Panc1 (cell line): ENCODE measurements around the gene KMT2C. TPM values are rescaled to one million over a fixed set of nuclear protein-coding genes. Genes with fewer than 3 reads are reported as not detected.
A peak's percentile ranks its signal among the peaks of the same experiment; 100 is the strongest.

Experiments used
- ATAC-seq: fragments of 200-7000 bp; cut with Tn5 transposase; 2 replicates; pipeline ENCODE4 v1.9.1; 2020; ENCODE audit warnings: mild to moderate bottlenecking, moderate library complexity
- BruUV-seq: library from RNA; stranded (reverse); fragments of 400-500 nt; replicated peaks from 2 replicates; lab custom pipeline; 2021; lab: Mats Ljungman, UMichigan
- CTCF ChIA-PET: fragments of 300-600 bp; sonication (Branson Sonifier 250); formaldehyde crosslinking; loops from one replicate; lab custom pipeline; 2022; ENCODE audit warnings: antibody characterized with exemption; lab: Charles Lee
- POLR2A ChIA-PET: fragments of 300-600 bp; sonication (Branson Sonifier 250); formaldehyde crosslinking; loops from one replicate; lab custom pipeline; 2022; ENCODE audit warnings: antibody characterized with exemption; lab: Charles Lee
- DNase-seq: peaks from one replicate; pipeline ENCODE4 v3.0.0-alpha.2; 2010; ENCODE audit warnings: low read depth, low spot score
- H3K27ac ChIP-seq: 2 replicates; pipeline ENCODE4 v1.5.1; 2011; ENCODE audit warnings: mild to moderate bottlenecking, low read length, inconsistent platforms
- H3K27me3 ChIP-seq: fragments of 200-500 bp; sonication (Bioruptor generic); 2 replicates; pipeline ENCODE4 v1.6.0; 2014; ENCODE audit warnings: low read length, inconsistent platforms; ENCODE audit not compliant: control insufficient read depth, insufficient read depth
- H3K36me3 ChIP-seq: fragments of 200-500 bp; sonication (Bioruptor generic); 2 replicates; pipeline ENCODE4 v1.5.1; 2014; ENCODE audit warnings: inconsistent platforms, mild to moderate bottlenecking, low read length, moderate library complexity; ENCODE audit not compliant: control insufficient read depth, insufficient read depth
- H3K4me1 ChIP-seq: 2 replicates; pipeline ENCODE4 v1.5.1; 2011; ENCODE audit warnings: inconsistent platforms, mild to moderate bottlenecking, low read length, moderate library complexity; ENCODE audit not compliant: control insufficient read depth, insufficient read depth
- H3K4me3 ChIP-seq, 2 experiments: 2 replicates each; pipeline ENCODE4 v1.5.1; 2011 to 2012; ENCODE audit warnings: low read depth in 2 of 2, low read length in 2 of 2, mild to moderate bottlenecking in 2 of 2, inconsistent platforms in 1 of 2, moderate library complexity in 1 of 2
- H3K9me3 ChIP-seq: fragments of 200-500 bp; sonication (Bioruptor generic); 2 replicates; pipeline ENCODE4 v1.5.1; 2014; ENCODE audit warnings: low read depth, mild to moderate bottlenecking, inconsistent platforms, low read length, moderate library complexity; ENCODE audit not compliant: control insufficient read depth, insufficient read depth
- CTCF ChIP-seq: fragments of 450-650 bp; IDR thresholded peaks from 2 replicates; pipeline ENCODE4 v1.5.1; 2017; ENCODE audit warnings: mild to moderate bottlenecking
- POLR2AphosphoS5 ChIP-seq: IDR thresholded peaks from 2 replicates; pipeline ENCODE4 v1.6.1; 2012; ENCODE audit warnings: mild to moderate bottlenecking, low read depth, low read length, moderate library complexity
- REST ChIP-seq, 2 experiments: IDR thresholded peaks; 2 replicates each; pipeline ENCODE4 v1.6.1; 2011 to 2012; ENCODE audit warnings: low read depth in 2 of 2, control low read depth in 1 of 2, low read length in 1 of 2, mild to moderate bottlenecking in 1 of 2, moderate library complexity in 1 of 2; ENCODE audit not compliant: insufficient read depth in 1 of 2
- SIN3A ChIP-seq: IDR thresholded peaks from 2 replicates; pipeline ENCODE4 v1.6.1; 2012; ENCODE audit warnings: low read depth, mild to moderate bottlenecking, low read length, moderate library complexity, borderline replicate concordance; ENCODE audit not compliant: insufficient read depth
- TCF7L2 ChIP-seq: IDR thresholded peaks from 2 replicates; pipeline ENCODE4 v1.6.1; 2011; ENCODE audit warnings: mild to moderate bottlenecking, low read depth, low read length, inconsistent platforms
- in situ Hi-C: cut with HindIII; loops from 2 replicates; pipeline ENCODE4 v1.10.0; 2016; ENCODE audit warnings: low sequenced_read_pairs, low pct_unique_long_range_greater_than_20kb
- intact Hi-C: fragments of 100-400 bp; cut with micrococcal nuclease; formaldehyde crosslinking; loops from one replicate; pipeline ENCODE4 v1.10.0; 2022; ENCODE audit not compliant: unreplicated experiment
- total RNA-seq: library from RNA; stranded (reverse); gene quantifications from one replicate; pipeline ENCODE4 v1.2.1, GENCODE V29; 2021; ENCODE audit not compliant: unreplicated experiment

Gene KMT2C
- total RNA-seq, 1 experiment from 2014 or later = 42.5 TPM

- no peak overlapping the region for H3K27ac ChIP-seq
- H3K9me3 ChIP-seq = no peaks in the 10 kb centered on the region
- in situ Hi-C loops = no loop called here
- ChIA-PET CTCF (interaction anchor here (0.5 to 1.9 kb wide), 4 partner anchors 48 to 365 kb away, joined by 3 to 11 read pairs (median 4); no protein-coding TSS in a partner anchor), POLR2A (no interaction called here)
- H3K4me3 ChIP-seq = no peak overlapping the region
- no peaks in the 10 kb centered on the region for H3K36me3 ChIP-seq
- TF ChIP-seq POLR2AphosphoS5 = no peak
- TF ChIP-seq TCF7L2 = no peak
- TF ChIP-seq REST (IDR thresholded peaks at IDR 0.05; ENCODE audit: insufficient read depth in 1 of 2, low read depth in 2 of 2, low read length in 1 of 2) = no peak
- TF ChIP-seq CTCF = no peak
- TF ChIP-seq SIN3A = no peak
- DNase-seq (no peak), ATAC-seq (no peak)
- H3K27me3 ChIP-seq = no peaks in the 10 kb centered on the region
- intact Hi-C loops = loop anchor here (5.0 to 10.0 kb wide), 2 partner anchors 93 to 365 kb away; partner anchors contain the start of gene KMT2C
- BruUV-seq = no TSS peak
- H3K4me1 ChIP-seq = peaks cover 5% of the 10 kb centered on the region; the same call in 1 of the 2 replicates
Observed at GRCh38 chr7:152341914-152342236, 93.9 kb downstream of the KMT2C start.

- no peak overlapping the region for H3K4me3 ChIP-seq
- no peaks in the 10 kb centered on the region for H3K9me3 ChIP-seq
- H3K4me1 ChIP-seq = peaks cover 5% of the 10 kb centered on the region; the same call in 1 of the 2 replicates
- DNase-seq (peak; percentile 32), ATAC-seq (peak; percentile 94)
- POLR2A ChIA-PET = no interaction called here
- H3K36me3 ChIP-seq = no peaks in the 10 kb centered on the region
- intact Hi-C loops (loop anchor here (5.0 to 10.0 kb wide), 2 partner anchors 94 to 366 kb away; partner anchors contain the start of gene KMT2C), in situ Hi-C loops (no loop called here)
- no peak overlapping the region for H3K27ac ChIP-seq
- CTCF ChIA-PET = interaction anchor here (0.6 to 1.9 kb wide), 6 partner anchors 37 to 369 kb away, joined by 3 to 11 read pairs (median 4); no protein-coding TSS in a partner anchor
- BruUV-seq = no TSS peak
- no peaks in the 10 kb centered on the region for H3K27me3 ChIP-seq
- TF ChIP-seq POLR2AphosphoS5 (no peak), REST (IDR thresholded peaks at IDR 0.05; ENCODE audit: insufficient read depth in 1 of 2, low read depth in 2 of 2, low read length in 1 of 2) (no peak), CTCF (peak; percentile 84)
Observed at GRCh38 chr7:152341039-152341913, 94.5 kb downstream of the KMT2C start.
